Activated T-helper 9 cell treated with anti-CD3 and anti-CD28 coated beads, Interleukin-2, amount 50 U/mL, for 16 hours (primary cell): ENCODE results near the gene BRS3.
"Not testable (repeated sequence)": the region's sequence is repeated elsewhere in the genome, so short reads cannot be mapped to it uniquely, and the experiment has no call there.

Experiments
- DNase-seq: peaks from one replicate; pipeline ENCODE4 v3.0.0-alpha.2; 2020; ENCODE audit warnings: low read depth

Gene BRS3

DNA sequence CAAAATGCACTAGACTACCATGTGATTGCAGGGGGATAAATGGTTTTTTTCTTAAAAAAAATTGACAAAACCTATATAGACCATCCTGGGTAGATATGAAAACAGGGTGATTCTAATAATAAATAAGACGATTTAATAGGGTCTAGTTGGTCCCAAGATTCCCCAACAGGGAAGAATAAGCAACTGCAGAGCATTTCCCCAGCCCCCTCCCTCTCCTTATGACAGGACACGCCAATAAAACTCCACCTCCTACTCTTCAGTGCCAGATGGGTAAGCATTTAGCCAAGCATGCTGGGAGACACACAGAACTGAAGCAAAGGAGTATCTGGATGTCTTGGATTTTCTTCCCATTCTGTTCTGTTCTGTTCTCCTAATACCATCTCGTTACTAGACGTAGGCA, at the start of gene BRS3:
TSS of gene BRS3 (plus strand) at position 301 of the 400 bp plus-strand sequence. CDS start 168 bp downstream, outside the sequence.
- DNase-seq = no peak

DNA sequence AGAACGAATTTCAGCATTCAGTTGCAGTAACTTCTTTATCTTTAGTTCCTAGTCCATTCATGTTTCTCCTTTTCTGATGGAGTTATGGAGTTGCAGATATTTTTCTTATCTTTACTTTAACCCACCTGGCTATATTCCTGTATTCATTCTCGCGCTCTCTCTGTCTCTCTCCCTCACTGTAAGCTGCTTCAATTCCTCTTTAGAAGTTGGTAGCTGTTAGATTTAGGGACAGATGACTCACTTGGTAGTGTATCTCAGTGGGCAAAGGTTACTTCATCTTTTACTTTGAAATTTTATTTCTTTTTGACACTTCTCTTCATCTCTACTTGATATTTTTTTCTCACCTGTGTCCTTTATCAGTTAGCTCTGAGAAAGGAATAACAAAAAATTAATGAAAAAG, 49.6 kb upstream of the BRS3 start:
- DNase-seq = no peak

DNA sequence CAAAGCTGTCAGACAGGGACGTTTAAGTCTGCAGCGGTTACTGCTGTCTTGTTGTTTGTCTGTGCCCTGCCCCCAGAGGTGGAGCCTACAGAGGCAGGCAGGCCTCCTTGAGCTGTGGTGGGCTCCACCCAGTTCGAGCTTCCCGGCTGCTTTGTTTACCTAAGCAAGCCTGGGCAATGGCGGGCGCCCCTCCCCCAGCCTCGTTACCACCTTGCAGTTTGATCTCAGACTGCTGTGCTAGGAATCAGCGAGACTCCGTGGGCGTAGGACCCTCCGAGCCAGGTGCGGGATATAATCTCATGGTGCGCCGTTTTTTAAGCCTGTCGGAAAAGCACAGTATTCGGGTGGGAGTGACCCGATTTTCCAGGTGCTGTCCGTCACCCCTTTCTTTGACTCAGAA, 42.1 kb upstream of the BRS3 start:
- DNase-seq = not testable (repeated sequence)

DNA sequence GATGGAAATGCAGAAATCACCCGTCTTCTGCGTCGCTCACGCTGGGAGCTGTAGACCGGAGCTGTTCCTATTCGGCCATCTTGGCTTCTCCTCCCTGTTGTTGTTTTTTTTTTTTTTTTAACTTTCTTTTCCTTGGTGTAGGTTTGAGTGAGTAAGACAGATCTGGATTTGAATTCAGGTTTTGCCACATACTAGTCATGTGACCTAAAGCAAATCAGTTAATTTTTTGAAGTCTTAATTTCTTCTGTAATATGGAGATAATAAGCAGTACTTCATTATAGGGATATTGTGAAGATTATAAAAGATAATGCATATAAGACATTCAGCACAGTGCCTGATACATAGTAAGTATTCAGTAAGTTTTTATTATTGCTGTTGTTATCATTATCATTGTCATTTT, 41.5 kb upstream of the BRS3 start:
- no peak for DNase-seq

DNA sequence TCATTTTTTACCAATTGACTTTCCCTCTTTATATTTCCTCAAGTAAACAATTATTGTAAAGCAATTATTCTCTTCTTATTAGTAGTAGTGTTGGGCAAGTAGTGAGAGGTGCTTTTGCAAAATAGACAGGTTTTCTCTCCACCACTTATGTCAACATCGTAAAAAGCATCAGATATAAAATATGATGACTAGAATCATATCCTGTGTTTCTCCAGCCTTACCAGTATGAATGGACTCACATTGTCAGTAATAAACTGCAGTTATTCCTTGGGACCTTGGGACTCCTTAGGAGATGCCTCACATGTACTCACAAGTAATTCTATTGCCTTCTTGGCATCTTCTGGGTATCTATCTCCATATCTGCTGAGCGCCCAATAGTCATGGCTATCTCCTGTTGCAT, 40.4 kb upstream of the BRS3 start:
- no peak for DNase-seq

DNA sequence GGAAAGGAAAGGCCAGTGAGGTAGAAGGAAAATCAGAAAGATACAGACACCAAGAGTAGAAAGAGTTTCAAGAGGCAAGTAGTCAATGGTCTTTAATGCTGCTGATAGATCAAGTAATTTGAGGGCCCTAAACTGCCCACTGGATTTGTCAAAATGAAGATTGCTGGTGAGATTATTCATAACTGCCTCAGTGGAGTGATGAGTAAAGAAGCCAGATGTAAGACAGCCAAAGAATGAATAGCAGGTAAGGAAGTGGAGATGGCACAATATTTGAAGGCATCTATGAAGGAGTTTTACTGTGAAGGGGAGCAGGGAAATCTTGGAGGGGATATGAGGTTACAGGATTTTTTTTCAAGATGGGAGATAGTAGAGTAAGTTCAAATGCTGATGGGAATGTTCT, 39.8 kb upstream of the BRS3 start:
- DNase-seq = no peak

DNA sequence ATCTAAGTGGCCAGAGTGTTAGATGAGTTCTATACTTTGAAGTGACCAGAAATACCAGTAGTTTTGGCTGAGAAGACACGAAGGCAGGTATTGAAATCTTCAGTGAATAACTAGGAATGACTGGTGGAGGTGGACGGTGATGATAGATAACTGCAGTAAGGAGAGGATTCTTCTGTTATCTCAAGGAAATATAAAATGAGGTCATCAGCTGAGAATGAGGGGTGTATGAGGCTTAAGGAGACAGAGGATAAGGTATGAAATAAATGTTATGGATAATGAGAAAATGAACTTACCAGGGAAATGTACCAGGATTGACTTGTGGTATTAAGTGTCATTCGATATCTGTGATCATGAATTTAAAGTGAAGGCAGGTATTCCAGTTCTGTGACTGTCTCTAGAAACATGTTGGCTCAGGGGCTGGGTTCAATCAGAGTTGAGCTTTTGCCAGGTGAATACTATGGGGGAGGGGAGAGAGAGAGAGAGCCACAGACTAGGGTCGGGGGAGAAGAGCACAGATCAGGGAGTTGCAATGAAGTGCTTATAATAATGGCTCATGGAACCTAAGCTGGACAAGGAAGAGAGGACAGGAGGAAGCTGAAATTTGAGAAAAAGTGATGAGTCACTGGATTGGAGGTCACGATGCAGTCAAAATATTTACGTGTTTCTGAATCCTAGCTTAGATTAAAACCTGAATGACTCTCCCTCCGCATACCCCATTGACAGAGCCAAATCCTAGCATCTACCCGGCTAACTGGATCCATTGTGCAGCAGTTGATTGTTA, 37.5 kb upstream of the BRS3 start:
- no peak for DNase-seq

DNA sequence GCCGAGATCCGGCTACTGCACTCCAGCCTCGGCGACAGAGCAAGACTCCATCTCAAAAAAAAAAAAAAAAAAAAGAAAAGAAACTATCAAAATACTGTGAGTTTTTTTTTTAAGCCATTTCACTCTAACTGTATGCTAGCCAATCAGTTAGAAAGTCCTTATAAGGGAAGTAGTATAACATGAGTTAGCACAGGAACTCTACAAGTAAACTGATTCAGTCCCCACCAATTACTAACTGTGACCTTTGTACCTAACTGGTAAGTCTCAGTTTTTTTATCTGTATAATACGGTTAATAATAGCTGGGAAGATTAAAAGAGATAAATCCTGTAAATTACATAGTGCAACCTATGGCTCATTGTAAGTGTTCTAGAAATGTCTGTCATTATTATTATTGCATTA, 35.1 kb upstream of the BRS3 start:
- DNase-seq = no peak

DNA sequence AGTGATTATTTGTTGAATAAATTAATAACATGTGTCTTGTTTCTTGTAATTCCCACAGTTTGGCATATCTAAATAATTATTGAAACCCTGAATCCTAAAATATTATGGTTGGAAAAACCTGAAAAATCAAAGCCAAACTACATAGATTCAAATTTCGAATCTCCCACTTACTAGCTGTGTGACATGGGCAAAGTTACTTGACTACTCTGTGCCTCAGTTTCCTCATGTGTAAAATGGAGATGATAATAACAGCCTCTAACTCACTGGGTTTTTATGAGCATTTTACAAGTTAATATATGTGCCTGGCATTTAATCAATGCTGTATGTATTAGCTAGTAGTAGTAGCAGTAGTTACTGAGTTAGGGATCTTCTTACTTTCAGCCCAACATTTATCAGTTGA, 34.6 kb upstream of the BRS3 start:
- no peak for DNase-seq

DNA sequence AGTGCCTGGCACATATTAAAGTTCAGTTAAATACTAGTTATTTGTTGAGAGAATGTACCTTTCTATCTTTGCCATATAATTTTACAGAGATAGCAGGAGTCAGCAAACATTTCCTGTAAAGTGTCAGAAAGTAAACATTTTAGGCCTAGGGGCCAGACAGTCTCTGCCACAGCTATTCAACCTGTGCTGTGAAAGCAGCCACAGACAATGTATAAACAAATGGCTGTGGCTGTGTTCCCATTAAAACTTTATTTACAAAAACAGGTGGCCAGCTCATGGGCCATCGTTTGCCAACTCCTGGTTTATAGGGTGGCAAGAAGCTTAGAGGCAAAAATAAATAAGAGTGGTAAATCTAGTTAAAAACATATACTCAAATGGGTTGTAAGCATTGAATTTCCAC, 34.0 kb upstream of the BRS3 start:
- no peak for DNase-seq

DNA sequence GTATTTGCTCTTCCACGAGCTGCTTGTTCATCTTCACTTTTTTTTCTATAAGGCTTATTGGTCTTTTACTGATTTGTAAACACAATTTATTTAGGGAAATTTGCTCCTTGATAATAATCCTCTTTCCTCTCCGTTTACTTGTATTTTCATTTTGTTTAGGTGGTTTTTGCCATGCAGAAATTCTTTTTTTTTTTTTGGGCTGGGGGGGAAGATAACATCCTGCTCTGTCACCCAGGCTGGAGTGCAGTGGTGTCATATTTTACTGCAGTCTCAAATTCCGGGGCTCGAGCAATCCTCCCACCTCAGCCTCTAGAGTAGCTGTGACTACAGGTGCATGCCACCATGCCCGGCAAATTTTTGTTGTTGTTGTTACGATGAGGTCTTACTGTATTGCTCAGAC, 31.6 kb upstream of the BRS3 start:
- no peak for DNase-seq

DNA sequence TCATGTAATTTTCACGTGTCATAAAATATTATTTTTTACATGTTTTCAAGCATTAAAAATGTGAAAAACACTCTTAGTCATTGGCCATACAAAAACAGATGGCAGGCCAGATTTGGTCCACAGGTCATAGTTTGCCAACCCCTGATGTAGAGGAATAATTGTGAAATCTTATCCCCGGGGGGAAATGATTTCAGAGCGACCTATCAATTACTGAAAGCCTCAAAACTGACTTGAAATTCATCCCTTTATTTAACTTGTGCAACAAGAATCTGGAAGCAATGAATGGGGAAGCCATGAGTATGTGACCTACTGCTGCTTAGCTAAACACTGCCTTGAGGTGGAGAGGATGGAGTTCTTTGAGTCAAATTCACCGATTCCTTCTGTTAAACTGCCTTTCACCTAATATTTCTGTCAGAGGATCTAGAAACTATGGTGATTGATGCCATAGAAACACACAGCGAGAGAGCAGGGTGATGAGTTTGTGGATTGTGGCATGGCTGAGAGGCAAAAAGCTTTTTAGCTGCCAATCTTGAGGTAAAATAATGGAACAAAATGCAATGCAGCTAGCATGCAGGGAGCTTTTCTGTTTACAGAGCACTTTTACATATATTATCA, 30.3 kb upstream of the BRS3 start:
- no peak for DNase-seq

DNA sequence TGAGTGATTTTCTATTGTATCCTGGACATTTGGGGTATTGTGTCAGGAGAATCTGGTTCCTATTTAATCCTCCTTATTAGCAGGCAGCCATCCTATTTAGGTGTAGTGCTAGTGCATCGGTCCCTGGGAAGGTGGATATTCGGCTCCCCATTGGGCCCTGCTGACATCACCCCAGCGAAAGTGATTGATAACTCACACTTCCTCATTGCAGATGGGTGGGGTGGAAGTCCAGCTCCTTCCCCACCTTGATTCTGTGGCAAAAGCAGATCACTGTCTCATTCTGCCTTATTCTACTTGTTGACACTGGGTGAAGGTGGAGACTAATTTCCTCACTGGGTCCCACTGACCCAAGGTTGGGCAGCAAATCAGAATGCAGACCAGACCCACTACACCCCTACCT, 23.2 kb upstream of the BRS3 start:
- DNase-seq = no peak

DNA sequence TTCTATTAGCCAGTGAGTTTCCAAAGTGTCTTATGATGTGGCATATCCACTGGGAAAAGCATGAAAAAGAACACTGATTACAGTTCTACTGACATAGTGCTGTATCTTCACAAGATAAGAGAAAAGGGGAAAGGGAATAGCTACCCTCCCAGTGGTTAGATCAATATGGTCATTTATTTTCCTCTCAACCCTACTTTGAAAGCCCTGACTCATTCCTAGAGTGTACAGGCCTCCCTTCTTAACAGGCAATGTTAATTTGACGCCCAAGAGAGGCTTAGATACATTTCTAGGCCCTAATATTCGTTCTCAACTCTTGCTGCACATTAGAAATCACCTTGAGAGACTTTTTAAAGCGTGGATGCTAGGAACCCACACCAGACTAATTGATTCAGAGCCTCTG, 20.4 kb upstream of the BRS3 start:
- DNase-seq = no peak

DNA sequence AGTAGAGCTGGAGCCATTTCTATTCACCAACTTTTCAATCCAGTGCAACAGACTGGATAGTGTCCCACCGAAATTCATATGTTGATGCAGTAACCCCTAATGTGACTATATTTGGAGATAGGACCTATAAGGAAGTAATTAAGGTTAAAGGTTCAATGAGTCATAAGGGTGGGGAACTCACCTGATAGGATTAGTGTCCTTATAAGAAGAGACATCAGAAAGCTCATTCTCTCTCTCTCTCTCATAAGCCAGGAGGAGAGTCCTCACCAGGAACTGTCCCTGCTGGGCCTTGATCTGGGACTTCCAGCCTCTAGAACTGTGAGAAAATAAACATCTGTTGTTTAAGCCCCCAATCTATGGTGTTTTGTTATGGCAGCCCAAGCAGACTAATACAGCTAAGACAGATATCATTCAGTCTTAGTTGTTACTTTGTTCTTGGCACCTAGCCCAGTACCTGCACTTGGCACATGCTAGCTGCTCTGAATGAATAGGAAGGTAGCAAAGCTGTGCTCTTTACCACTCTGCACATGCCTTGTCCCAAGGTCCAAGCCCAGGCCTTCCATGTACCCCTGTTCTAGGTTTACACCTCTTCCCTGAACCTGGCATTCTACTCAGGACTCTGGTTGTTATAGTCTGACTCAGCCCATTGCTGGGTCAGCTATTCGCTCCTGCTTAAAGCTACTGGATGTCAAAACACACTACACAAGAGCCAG, 19.2 kb upstream of the BRS3 start:
- DNase-seq = no peak

DNA sequence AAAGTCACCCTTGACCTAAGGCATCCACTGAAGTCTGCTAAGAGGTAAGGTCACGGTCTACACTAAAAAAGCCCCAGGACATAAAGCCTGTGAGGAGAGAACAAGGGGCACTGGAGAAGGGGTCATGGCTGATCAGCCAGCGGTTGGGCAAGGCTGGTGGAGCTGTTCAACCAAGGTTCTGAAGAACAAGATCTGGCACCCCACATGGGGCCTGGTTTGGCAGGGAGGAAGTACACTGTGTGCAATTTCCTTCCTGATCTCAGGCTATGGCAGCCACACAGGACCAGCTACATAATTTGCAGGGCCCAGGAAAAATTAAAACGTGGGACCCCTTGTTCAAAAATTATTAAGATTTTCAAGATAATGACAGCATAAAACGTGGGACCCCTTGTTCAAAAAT, 14.1 kb upstream of the BRS3 start:
- no peak for DNase-seq

DNA sequence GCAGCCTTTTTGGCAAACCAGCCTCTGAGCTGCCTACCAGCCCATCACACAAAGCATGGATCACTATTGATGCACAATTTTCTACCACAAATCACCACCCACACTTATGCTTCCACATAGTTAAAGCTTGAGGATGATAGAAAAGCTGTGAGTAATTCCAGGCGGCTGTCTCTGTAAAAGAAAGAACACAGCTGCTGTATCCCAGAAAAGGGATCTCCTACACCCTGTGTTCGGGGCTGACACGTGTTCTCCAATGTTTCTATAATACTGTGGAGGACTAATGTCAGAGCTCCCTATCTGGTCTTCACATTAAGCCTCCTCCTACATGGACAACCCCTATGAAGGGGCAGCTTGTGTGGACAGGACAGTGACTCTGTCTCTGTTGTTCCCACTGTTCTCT, 12.5 kb upstream of the BRS3 start:
- DNase-seq = no peak

DNA sequence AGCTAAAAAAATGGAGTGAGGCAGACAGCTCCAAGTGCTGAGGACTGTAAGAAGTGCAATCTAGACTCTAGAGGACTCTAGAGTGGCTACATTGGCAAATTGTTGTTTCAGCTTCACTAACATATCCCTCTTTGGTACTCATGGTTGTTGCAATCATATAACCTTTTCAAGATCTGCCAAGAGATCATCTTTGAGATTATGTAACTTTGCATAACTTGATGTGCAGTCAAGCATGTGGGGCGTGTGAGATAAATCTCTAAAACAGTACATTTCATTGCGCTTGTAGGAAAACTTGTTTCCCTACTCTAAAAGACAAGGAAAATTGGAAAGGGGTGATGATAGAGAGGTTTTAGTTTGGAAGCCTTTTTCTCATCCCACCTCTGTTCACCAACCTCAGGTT, 11.2 kb upstream of the BRS3 start:
- no peak for DNase-seq

DNA sequence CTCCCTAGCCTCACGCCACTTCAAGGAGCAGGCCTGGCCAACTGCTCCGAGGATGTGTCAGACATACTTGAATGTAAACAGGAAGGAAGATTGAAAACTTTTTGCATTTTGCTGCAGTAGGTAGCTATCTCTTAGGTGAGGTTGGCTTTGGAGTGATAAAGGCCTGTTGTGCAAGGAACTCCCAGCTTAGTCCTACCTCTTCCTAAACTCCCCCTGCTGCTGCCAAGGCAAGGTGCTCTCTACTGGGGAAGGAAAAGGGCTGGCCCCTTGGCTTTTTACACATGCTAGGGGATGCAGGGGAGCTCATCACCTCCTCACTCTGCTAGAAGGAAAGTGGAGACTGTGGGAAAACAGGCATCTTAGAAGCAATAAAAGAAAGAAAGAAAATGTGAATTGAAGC, 10.7 kb upstream of the BRS3 start:
- DNase-seq = no peak

DNA sequence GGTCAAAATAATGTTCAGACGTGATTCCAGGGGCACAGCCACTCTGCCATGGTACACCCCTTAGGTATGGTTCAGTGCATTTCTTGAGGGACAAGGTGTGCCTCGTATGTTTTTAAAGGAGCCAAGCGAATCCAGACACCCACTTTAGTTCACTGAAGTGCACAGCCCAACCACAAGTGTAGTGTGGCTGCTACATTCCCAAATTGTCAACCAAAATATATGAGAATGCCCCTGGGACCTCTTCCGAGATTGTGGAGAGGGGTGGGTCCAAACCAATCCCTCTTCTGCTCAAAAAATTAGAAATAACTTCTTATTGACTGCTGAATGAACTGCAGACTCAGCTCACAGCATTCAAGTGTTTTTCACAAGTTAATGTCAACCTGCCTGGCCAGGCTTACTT, 7.4 kb upstream of the BRS3 start:
- DNase-seq = no peak

DNA sequence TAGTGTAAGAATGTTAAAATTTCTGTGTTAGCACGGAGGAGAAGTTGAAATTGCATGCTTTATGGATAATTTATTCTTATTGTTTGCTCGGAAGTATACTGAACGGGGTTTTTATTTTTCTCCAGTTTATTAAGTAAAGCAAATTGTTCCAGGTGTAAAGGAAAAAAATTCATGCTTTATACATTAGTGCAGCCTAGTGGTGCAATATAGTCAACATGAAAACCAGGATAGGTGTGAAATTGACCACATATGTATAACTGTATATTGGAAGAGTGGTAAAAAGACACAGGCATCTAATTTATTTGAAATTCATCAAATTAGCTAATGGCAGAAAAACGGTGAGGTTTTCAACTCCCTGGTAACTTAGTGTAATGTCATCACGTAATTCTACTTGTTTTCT, 959 bp downstream of the BRS3 start:
- no peak for DNase-seq

DNA sequence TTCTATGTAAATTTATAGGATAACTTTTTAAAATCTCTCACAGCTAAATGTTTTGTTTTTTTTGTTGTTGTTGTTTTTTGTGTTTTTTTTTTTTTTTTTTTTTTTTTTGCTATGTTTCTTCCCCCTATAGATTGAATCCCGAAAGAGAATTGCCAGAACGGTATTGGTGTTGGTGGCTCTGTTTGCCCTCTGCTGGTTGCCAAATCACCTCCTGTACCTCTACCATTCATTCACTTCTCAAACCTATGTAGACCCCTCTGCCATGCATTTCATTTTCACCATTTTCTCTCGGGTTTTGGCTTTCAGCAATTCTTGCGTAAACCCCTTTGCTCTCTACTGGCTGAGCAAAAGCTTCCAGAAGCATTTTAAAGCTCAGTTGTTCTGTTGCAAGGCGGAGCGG, 4.1 kb downstream of the BRS3 start:
- no peak for DNase-seq

DNA sequence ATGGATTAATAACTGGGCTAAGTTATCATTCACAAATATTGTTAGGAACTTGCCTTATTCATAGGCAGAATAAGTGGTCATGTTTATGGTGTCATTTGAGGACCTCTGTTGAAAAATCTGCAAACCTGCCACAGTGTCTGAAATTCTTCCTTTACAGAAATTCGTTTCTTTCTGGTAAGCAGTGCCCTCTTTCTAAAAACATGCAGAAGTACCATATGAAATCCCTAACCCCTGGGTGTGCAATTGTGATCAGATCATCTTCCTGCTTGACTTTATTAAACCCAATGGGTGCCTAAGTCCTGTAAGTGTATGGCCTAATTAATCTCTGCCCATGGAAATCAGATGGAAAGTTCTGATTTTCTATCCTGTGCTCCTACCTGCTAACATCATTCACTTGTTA, 5.3 kb downstream of the BRS3 start:
- no peak for DNase-seq

DNA sequence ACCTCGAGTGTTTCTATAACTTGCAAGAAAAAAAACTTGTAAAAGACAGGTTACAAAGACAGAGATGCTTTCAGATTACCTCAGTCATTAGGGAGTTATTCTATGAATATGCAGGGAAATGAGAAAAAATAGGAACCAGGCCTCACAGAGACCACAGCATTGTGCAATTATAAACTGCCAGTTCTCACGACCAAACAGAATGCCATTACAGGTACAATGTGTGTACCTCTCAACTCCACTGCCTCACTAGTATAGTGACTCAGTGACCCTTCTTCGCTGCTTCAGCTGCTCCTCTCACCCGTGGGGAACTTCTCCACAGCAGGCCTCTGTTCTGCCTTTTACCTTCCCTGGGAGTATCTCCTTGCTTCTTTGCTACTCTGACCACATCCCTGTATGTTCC, 7.3 kb downstream of the BRS3 start:
- no peak for DNase-seq
